Stimulated activated CD8-positive, alpha-beta memory T cell treated with anti-CD3 and anti-CD28 coated beads, Interleukin-2, amount 100 ng/mL, for 48 hours (primary cell): Measurements from ENCODE around the gene MRPL40.
A peak's percentile ranks its signal among the peaks of the same experiment; 100 is the strongest.
"Not testable (repeated sequence)": the region's sequence is repeated elsewhere in the genome, so short reads cannot be mapped to it uniquely, and the experiment has no call there.

ENCODE experiments used
- DNase-seq, 2 donors: peaks; one replicate each; pipeline ENCODE4 v3.0.0-alpha.2; 2020; ENCODE audit warnings: low read depth in 2 of 2

MRPL40 gene

DNA sequence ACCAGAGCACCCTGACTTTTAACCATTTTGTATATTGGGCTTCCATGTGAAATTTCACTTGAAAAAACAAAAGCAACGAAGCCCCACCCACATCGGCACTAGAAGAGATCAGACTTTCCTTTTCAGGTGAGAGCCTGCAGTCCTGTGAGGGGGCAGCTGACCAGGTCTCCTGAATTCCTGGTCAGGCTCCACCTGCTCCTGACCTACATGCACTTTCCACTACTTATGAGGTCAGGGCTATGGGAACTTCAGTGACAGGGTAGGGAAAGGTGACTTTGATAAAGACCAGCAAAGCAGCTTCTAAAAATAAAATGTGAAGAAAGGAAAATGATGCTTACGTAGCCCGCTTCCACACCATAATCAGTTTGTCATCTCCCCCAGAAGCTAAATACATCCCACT lies 25.5 kb upstream of the MRPL40 start:
- DNase-seq, result no peak

DNA sequence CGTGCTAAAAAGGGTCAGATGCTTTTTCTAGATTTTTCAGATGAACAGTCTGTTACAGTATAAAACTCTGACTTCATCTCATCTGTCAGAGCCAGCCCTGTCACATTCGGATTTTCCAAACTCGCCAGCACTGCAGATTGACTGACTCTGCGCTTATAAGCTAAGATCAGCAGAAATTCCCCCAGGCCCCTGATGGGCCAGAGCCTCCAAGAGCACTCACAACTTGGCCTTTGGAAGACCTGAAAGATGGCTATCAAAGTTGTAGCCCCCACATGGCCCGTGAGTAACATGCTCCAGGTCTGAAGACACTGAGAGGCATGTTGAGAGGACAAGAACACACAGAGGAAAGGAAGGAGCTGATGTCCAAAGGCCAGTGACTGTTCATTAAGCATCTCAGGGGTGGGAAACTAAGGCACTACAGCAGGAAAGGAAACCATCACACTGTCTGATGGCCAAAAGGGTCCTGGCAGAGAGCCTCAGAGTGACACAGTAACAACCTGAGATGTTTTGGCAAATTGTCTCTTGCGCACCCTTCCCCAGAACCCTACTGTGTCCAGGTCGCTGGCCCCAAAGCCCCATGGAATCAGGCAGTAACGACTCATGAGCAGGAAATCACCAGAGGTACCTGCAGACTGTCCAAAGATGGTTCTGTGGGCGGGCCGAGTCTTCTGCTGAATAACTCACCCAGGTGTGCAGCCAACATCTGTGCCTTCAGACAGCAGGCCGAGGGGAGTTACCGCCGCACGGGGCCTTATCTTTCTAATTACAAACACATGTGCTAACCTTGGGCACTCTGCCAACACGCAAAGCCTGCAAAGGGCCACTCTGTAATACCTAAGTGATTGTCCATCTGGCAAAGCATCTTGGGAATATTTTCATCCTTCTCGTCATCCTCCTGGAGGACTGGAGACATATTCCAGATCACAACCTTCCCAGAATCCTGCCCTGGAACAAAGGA lies 24.4 kb upstream of the MRPL40 start:
- DNase-seq, result no peak

DNA sequence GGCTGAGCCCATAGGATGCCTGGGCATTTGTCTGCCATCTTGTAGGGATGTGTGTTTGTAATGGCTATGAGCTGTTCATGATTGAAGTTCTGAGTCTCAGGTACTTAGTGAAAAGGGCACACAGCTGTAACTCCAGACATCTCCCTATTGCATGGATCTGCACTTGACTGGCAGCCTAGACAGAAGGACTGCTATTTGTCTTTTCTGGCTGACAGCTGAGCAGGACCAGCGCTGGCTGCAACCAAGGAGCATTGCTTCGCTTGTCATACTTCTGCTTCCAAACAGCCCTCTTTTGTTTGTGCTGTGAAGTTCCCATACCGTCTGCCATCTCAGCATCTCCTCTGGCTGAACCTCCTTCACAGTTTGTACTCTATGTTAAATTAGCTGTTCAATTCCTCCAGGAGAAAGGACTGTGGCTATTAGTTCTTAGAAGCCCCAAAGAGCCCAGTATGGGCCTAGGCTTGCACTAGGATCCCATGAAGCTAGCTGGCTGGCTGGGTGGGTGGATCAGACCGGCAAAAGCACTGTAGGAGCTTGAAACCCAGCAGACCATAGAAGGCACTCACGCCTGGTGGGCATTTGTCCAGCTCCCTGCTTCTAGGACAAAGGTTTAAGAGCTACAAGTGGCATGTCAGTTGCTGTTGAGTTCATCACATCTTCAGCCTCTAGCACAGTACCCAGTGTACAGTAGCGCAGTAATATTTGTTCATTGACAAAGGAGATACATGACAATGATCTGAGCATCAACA lies 21.2 kb upstream of the MRPL40 start:
- no peak for DNase-seq

DNA sequence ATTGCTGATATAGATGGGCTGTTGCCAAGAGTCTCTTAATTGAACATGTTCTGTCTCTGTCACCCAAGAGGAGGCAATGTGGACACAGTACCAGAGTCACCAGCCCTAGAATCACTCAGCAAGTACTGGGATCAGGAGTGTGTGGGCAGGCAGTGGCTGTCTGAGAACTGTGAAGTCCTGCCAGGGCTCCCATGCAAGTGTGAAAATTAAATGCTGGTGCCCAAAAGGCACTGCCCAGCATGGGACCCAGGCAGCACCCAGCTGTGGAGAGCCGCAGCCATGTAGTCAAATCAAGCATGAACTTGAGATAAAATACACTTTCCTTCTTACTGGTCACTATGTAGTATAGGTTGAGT lies 20.7 kb upstream of the MRPL40 start:
- no peak for DNase-seq

DNA sequence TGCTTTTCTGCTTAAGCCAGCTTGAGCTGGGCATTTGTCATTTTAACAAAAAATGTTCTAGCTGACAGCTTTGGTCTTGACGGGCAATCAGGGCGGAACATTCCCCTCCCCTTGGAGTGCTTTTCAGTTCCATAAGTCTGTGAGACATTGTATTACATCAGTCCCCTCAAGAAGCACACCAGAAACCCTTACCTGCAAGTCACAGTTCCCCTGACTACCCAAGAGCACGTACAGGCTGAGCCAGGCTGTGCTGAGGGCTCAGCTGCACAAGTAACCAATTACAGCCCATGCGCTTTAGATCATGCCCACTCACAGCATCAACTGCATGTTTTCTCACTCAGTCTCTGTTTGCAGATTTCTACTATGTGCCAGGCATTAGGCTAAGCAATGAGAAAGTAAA lies 19.9 kb upstream of the MRPL40 start:
- DNase-seq, result no peak

DNA sequence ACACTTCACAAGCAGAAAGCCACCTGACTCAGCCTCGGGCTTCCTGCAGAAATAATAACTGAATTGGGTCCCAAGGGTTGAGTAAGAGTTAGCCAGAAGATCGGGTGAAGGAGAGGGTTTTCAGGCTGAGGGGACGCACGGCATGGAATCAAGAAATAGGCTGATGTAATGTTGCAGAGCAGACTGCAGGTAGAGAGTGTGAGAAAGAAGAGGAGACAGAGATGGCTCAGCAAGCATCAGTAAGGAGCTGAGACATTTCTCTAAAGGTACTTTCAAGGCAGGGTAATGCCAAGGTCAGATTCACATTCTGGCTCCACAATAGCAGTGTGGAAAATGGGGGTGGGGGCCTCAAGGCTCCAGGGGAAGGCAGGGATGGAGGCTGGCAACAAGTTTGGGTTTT lies 19.4 kb upstream of the MRPL40 start:
- no peak for DNase-seq

DNA sequence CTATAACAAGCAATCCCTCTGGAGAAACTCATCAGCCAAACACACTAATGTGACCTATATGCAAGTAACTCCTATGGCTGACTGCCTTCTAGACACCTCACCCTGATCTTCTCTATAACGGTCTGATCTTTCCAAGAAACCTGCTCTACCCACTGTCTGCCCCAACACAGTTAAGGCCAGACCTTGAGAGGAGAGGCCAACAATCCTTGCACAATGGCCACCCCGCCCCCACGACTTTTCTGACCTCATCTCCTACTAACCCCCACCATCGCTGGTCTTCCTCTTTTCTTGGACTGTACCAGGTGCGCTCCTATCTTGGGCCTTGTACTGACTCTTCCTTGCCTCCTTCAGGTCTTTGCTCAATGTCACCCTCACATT lies 13.3 kb upstream of the MRPL40 start:
- DNase-seq, result no peak

DNA sequence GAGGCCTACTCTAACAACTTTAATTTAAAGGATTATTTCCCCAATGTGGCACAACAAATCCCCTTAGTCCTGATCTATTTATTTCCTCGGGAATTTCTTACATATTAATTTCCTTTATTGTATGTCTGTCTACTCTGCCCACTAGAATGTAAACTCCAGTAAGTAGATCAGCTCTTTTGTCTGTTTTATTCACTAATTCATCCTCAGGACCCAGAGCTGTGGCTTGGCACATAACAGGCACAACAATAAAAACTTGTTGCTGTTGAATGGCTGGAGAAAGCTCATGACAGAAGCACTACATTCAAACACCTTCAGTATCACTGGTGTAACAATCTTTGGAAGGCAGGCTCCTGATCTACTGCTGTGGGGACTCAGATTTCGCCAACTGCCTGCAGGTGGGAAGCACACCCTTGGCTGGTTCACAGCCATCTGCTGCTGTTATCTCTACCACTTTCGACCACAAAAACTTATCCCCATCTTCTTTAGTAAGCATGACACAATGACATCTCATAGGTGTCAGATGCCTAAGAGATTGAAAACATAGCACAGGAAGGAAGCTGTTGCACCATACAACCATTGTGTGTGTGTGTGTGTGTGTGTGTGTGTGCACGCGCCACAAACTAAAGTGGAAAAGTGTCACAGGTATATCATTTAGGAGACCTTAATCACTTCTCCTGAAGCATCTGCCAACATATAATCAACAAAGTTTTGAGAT lies 12.7 kb upstream of the MRPL40 start:
- peak in 1 of 2 donors; percentile 40 for DNase-seq

DNA sequence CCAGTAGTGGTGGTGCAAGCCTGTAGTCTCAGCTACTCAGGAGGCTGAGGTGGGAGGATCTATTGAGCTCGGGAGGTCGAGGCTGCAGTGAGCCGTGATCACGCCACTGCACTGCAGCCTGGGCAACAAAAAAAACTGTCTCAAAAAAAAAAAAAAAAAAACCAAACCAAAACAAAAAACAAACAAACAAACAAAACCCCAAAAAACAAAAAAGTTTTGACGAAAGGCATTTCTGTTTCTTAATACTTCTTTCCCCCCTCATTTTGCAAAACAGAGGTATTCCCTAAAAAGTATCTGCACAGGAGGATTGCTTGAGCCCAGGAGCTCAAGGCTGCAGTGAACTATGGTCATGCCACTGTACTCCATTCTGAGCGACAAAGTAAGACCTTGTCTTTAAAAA lies 12.0 kb upstream of the MRPL40 start:
- DNase-seq, result no peak

DNA sequence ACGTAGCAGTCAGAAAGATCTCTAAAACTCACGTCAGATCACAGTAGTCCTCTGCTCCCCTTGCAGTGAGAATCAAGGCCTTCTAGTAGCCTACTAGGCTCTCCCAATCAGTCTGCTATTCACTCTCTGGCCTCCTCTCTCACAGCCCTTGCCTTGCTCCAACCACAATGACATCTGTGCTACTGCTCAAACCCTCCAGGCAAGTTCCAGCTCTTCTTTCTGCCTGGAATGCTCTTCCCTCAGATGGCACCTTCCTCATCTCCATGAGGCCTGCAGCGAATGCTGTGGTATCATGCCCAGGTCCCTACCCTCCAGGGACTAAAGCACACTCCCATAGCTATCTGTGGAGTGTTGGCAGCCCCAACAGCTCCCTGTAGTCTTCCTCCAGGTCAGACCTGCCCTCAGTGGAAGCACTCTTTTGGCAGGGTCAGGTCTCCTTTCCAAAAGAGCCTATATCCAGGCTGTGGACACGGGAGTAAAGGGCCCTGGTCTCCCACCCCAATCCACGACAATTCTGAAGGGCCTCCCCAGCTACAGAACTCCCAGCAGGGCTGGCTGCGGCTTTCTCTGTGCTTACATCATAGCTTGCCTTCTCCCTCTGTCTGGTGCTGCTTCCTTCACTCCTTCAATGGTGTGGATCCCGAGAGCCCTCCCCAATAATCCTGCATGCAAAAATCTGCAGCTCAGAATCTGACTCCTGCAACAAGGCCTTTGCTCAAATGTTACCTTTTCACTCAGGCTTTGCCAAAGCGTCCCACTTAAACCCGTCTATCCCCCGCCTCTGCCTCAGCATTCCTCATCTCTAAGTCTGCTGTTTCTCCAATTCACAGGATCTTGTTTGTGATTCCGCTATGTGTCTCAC lies 9.7 kb upstream of the MRPL40 start:
- DNase-seq, result no peak

DNA sequence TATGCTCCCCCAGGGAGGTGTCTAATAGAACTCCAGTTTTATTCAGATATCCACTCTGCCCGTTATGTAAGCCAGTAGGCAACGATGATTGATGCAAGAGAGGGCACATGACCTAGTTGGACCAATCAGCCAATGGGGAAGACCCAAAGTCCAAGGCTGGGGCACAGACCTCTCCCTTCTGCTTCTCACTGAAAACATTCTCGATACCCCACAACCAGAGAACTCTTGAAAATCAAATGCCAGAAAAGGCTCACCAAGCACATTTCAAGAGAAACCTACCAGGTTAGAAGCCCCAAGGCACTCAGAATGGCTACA lies 8.2 kb upstream of the MRPL40 start:
- DNase-seq, result no peak

DNA sequence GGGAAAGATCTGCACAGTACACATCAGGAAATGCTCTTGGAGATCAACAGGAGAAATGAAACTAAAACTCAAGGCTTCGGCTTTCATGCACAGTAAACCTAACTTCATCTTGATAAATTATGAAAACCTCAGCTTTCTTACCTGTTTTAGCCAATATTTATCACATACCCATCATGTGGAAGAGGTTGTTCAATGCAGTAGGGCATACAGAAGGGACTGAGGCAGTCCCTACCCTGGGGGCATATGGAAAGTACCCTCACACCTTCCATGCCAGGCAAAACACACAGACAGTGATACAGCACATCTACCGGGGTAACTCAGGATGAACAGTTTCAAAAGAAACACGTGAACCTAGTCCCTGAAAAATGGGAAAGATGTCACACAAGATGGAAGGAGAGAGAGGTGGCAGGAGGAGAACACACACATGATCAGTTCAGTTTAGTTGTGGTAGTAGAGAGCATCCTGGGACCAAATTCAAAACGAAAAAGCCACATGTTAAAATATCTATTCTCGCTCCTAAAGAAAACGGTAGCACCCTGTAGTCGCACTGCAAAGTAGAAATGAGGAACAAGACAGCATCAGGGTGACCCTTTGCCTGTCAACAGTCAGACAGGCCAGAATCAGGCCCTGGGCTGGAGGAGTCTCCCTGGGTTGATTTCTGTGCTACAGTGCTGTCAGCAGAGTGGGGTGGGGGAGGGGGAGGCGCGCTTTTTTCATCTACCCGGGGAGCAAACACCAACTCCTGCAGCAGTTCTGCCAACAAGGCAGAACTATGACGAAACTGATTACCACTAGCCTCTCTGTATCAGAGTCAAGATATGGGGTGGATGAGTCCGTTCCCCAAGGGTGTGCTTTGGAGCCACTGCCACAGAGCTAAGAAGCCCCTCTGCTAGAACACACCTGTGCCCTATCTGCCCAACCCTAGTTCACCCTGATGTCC lies 2.1 kb upstream of the MRPL40 start:
- no peak for DNase-seq

DNA sequence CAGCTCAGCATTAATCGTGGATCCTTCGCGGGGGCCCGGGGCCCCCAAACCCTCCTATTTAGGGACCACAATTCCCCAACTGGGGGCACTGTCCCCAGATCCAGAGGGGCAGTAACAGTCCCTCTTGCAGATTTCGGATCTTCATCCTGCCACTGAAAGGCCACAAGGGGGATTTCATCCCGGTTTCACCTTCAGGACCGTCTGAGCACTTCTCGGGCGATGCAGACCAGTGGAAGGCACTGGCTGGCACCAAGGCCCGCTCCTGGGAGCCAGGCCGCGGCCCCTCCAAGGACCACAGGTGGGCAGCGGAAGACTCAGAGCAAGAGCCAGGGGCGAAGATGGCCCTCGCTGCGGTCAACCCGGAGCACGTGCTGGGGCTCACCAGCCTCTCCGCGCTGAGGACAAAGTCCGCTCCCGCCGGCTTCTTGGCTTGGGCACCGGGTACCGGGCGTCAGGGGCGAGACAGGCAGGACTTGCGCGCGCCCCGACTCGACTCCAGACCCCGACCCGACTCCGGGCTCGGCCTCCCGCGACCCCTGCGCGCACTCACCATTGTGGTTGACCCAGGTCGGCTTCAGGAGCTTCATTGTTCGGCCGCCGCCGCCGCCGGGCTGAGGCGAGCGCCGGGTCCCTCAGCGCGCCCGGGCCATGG lies 1.3 kb upstream of the MRPL40 start:
- DNase-seq, result peak in 1 of 2 donors; percentile 14

DNA sequence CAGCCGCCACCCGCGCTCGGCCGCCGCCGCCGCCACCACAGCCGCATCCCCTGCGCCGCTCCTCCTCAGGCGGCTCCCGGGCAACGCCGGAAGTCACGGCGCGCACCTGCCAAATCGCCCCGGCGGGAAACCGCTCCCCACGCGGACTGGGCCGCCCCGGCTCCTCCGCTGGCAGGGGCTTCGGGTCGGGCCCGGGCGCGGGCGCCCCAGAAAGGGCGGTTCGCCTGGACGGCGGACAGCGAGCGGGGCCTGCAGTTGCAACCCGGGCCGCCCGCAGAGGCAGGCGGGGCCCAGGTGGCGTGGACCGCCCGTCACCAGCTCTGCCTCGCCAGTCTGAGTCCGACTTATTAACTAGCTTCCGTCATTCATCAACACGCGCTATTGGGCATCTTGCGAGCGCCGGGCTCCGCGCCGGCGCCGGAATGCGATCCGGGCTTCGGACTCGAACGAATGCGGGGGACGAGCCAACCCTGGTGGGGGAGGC lies 654 bp upstream of the MRPL40 start, which contains the start of gene HIRA:
TSS of gene HIRA (minus strand) at position 85 of the 484 bp plus-strand sequence. CDS start 257 bp downstream, outside the sequence.
- peak; percentile 75 to 76 for DNase-seq

DNA sequence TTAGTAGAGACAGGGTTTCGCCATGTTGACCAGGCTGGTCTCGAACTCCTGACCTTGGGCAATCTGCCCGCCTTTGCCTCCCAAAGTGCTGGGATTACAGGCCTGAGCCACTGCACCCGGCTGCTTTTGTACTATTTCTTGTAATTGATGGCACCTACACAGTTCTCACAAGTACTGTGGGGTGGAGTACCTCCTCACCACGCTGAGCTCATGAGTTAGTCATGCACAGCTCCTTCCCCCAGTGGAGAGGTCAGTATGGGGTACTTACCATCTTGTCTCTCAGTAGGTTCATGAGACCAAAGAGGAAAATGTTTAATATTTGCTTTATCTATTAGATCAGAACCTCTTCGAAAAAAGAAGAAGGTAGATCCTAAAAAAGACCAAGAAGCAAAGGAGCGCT lies 2.1 kb downstream of the MRPL40 start:
- DNase-seq, result no peak

DNA sequence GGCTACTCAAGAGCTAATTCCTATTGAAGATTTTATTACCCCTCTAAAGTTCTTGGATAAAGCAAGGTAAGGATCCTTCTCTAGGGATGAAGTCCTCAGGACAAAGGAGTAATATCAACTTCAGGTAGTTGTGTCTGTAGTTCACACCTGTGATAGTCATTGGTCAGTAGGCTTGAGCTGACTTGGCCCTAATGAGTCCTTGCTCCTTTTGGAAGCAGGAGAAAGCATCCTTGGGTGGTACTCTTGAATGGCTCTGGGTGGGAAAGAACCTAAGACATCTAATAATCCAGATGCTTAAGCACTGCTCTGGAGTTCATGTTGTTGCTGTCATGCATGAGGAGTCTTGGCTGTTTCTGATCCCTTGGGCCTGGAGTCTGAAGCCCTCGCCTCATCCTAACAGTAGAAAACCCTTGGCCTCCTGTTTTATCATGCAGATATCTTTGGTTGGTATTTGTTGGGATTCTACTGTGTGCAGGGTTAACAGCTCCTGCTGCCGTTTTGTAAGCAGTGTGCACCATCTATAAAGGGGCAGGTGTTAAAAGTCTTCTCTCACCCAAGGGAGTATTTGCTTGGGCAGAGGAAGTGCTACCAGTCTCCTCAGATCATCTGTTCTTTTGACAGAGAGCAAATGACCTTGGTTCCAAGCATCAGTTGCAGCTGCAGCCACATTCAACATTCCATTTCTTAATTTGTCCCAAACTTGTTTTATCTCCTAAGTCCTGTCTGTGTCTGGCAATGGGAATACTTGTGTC lies 2.7 kb downstream of the MRPL40 start:
- DNase-seq, result no peak

DNA sequence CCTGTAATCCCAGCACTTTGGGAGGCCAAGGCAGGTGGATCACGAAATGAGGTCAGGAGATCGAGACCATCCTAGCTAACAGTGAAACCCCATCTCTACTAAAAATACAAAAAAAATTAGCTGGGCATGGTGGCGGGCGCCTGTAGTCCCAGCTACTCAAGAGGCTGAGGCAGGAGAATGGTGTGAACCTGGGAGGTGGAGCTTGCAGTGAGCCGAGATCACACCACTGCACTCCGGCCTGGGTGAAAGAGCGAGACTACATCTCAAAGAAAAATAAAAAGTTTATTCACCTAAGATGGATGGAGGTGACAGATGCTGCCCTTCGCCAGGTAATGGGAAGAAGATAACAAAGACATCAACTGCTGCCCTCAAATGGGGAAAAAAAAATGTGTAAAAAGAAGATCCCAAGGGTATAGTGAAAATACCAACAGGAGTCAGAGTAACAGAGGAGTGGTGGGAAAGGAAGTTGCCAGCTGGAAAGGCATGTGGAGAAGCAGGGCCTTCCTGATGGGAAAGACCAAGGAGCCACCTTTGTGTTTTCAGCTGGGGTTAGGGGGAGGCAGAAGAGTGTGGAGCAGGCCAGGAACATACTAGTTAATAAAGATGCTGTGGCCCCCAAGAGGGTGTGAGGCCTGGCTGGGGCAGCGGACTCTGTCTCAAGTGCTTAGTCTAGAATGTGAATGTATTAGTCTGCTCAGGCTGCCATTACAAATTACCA lies 4.3 kb downstream of the MRPL40 start:
- not testable (repeated sequence) for DNase-seq

DNA sequence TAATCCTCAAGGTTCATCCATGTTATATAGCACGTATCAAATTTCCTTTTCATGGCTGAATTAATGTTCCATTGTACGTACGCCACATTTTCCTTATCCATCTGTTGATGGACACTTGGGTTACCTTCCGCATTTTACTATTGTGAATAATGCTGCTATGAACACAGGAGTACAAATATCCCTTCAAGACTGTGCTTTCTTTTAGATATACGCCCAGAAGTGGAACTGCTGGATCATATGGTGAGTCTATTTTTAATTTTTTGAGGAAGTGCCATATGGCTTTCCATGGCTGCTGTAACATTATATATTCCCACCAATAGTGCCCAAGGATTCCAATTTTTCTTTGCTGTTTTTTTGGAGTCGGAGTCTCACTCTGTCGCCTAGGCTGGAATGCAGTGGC lies 6.0 kb downstream of the MRPL40 start:
- DNase-seq, result no peak
